Right lobe of liver (tissue), 4 donors: ENCODE data around the gene GRIN2A.

Experiments
- CTCF ChIP-seq, 4 donors: fragments of 200-600 bp in 3 of 4; fragments of 450-650 bp in 1 of 4; IDR thresholded peaks; one replicate each; pipeline versions ENCODE4 v1.5.1 to v1.8.0; 2016 to 2022; ENCODE audit warnings: antibody characterized with exemption in 4 of 4, mild to moderate bottlenecking in 2 of 4
- POLR2A ChIP-seq: fragments of 450-650 bp; IDR thresholded peaks from one replicate; pipeline ENCODE4 v1.6.1; 2017; ENCODE audit warnings: antibody characterized with exemption, mild to moderate bottlenecking
- donor health status: DM: no; HTN: no; CAD: no.
- donor health status: DM: no; HTN: no; CAD: no.
- donor health status: DM: no; HTN: yes; CAD: no.

DNA sequence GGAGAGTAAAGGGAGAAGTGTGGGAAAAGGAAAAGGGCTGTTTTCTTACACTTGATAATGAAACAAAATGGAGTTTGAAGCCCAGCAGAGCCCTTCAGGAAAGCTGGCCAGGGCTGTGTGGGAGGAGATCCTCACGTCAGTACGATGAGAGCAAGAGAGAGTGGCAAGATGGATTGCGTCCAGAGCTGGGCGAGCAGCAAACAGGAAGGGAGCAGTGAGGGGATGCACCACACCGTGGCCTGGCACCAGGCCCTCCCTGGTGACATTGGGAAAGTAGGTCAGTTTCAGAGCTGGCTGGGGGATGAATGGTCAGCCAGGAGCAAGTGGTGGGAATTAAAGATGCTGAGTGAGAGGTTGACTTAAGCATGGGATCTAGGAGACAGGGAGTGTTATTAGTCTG, 273.6 kb downstream of the GRIN2A start:
- TF ChIP-seq CTCF (IDR thresholded peaks at IDR 0.05) (no peak), POLR2A (no peak)
